Neural cell (in vitro differentiated cells): Measurements from ENCODE around the gene ENOX1. TPM values are rescaled to one million over a fixed set of nuclear protein-coding genes. Genes with fewer than 3 reads are reported as not detected.

Source experiments
- H2AFZ ChIP-seq: fragments of 200-600, 300-800 bp; sonication (generic), shearing (Covaris generic); 2 replicates; pipeline ENCODE4 v1.6.0; 2014; ENCODE audit warnings: low read depth, mild to moderate bottlenecking, antibody characterized with exemption, low read length, moderate library complexity
- H3F3A ChIP-seq: fragments of 200-600 bp; shearing (Covaris generic); 2 replicates; pipeline ENCODE4 v1.6.1; 2016; ENCODE audit warnings: mild to moderate bottlenecking, moderate library complexity, mixed read lengths, antibody characterized with exemption, low read length; ENCODE audit not compliant: insufficient read depth, poor library complexity, severe bottlenecking
- H3K27ac ChIP-seq: fragments of 200-600, 300-800 bp; sonication (generic), shearing (Covaris generic); 2 replicates; pipeline ENCODE4 v1.5.1; 2014; ENCODE audit warnings: mild to moderate bottlenecking, low read length, moderate library complexity
- H3K27me3 ChIP-seq: fragments of 300-800, 200-600 bp; sonication (generic), shearing (Covaris generic); 2 replicates; pipeline ENCODE4 v1.6.0; 2014; ENCODE audit warnings: mild to moderate bottlenecking, low read depth, low read length, moderate library complexity; ENCODE audit not compliant: insufficient read depth
- H3K36me3 ChIP-seq: fragments of 300-800, 200-600 bp; sonication (generic), shearing (Covaris generic); 2 replicates; pipeline ENCODE4 v1.5.1; 2014; ENCODE audit warnings: mild to moderate bottlenecking, antibody characterized with exemption, low read length, moderate library complexity; ENCODE audit not compliant: insufficient read depth
- H3K4me2 ChIP-seq: fragments of 300-800, 200-600 bp; sonication (generic), shearing (Covaris generic); 2 replicates; pipeline ENCODE4 v1.6.0; 2014; ENCODE audit warnings: mild to moderate bottlenecking, low read length
- H3K4me3 ChIP-seq: fragments of 300-800, 200-600 bp; sonication (generic), shearing (Covaris generic); 2 replicates; pipeline ENCODE4 v1.5.1; 2014; ENCODE audit warnings: mild to moderate bottlenecking, low read length, moderate library complexity
- H3K79me2 ChIP-seq: fragments of 200-600 bp; shearing (Covaris generic); replicated peaks from 2 replicates; pipeline ENCODE4 v1.6.0; 2014; ENCODE audit warnings: mild to moderate bottlenecking, low read length, moderate library complexity; ENCODE audit not compliant: insufficient read depth
- H3K9ac ChIP-seq: fragments of 300-800, 200-600 bp; sonication (generic), shearing (Covaris generic); 2 replicates; pipeline ENCODE4 v1.6.1; 2016; ENCODE audit warnings: mild to moderate bottlenecking, low read length, mixed read lengths
- H3K9me2 ChIP-seq: fragments of 200-600 bp; shearing (Covaris generic); 2 replicates; pipeline ENCODE4 v1.6.1; 2016; ENCODE audit warnings: mild to moderate bottlenecking, low read length, mixed read lengths; ENCODE audit not compliant: insufficient read depth
- H3K9me3 ChIP-seq: fragments of 200-600, 300-800 bp; sonication (generic), shearing (Covaris generic); 2 replicates; pipeline ENCODE4 v1.6.1; 2016; ENCODE audit warnings: mild to moderate bottlenecking, mixed run types, low read length, moderate library complexity, mixed read lengths
- H4K20me1 ChIP-seq: fragments of 200-600 bp; shearing (Covaris generic); 2 replicates; pipeline ENCODE4 v1.6.1; 2016; ENCODE audit warnings: mild to moderate bottlenecking, mixed run types; ENCODE audit not compliant: insufficient read depth
- MXI1 ChIP-seq: fragments of 450-650 bp; conservative IDR thresholded peaks from 2 replicates; pipeline ENCODE4 v1.6.1; 2014; ENCODE audit warnings: antibody characterized with exemption, mild to moderate bottlenecking; ENCODE audit not compliant: poor library complexity, severe bottlenecking
- POLR2AphosphoS5 ChIP-seq: IDR thresholded peaks from 2 replicates; pipeline ENCODE4 v1.6.1; 2012
- RAD21 ChIP-seq: fragments of 450-650 bp; conservative IDR thresholded peaks from 2 replicates; pipeline ENCODE4 v1.6.1; 2014; ENCODE audit warnings: antibody characterized with exemption, mild to moderate bottlenecking, moderate library complexity
- SMC3 ChIP-seq: fragments of 450-650 bp; conservative IDR thresholded peaks from 2 replicates; pipeline ENCODE4 v1.6.1; 2014; ENCODE audit warnings: antibody characterized with exemption, mild to moderate bottlenecking, moderate library complexity; ENCODE audit not compliant: poor library complexity
- polyA plus RNA-seq: library from polyadenylated mRNA; depleted of rRNA; stranded (reverse); fragments of >200 nt; gene quantifications from 2 replicates; pipeline ENCODE4 v1.2.3, GENCODE V29; 2014
- TF ChIP-seq, protein P1 (sequence below): fragments of 450-650 bp; IDR thresholded peaks from 2 replicates; pipeline ENCODE4 v1.5.1; 2014; ENCODE audit warnings: antibody characterized with exemption, mild to moderate bottlenecking, moderate library complexity; ENCODE audit not compliant: poor library complexity, severe bottlenecking
- TF ChIP-seq, protein P2 (sequence below): IDR thresholded peaks from 2 replicates; pipeline ENCODE4 v1.6.1; 2012; ENCODE audit warnings: borderline replicate concordance

The ENOX1 gene
- polyA plus RNA-seq, 1 donor from 2014 or later: 42.6 TPM

DNA sequence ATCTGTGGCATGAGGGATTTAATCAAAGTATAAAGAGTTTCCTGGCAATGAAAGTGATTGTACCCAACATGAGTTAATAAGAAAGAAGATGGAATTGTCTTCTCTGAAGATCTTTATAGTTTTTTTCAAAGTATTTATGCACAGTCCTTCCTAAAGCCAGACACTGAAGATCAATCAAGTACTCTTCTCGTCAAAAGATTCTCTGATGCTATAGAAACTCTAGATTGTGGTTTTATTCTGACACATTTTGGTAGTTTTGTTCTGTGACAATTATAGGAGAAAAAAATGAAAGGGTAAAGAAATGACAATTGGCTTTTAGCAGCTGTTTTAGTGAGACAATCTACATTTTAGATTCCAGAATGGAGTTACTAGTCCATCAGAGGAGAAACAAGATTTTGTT is 10.4 kb upstream of the ENOX1 start:
- no peaks in the 10 kb centered on the region for H3K9me3 ChIP-seq
- H3K4me3 ChIP-seq: no peak overlapping the region
- no peaks in the 10 kb centered on the region for H3K9me2 ChIP-seq
- H3K79me2 ChIP-seq: no peaks in the 10 kb centered on the region
- H3K27ac ChIP-seq: no peak overlapping the region
- TF ChIP-seq RAD21 (no peak), POLR2AphosphoS5 (no peak)
- TF ChIP-seq, protein P1, sequence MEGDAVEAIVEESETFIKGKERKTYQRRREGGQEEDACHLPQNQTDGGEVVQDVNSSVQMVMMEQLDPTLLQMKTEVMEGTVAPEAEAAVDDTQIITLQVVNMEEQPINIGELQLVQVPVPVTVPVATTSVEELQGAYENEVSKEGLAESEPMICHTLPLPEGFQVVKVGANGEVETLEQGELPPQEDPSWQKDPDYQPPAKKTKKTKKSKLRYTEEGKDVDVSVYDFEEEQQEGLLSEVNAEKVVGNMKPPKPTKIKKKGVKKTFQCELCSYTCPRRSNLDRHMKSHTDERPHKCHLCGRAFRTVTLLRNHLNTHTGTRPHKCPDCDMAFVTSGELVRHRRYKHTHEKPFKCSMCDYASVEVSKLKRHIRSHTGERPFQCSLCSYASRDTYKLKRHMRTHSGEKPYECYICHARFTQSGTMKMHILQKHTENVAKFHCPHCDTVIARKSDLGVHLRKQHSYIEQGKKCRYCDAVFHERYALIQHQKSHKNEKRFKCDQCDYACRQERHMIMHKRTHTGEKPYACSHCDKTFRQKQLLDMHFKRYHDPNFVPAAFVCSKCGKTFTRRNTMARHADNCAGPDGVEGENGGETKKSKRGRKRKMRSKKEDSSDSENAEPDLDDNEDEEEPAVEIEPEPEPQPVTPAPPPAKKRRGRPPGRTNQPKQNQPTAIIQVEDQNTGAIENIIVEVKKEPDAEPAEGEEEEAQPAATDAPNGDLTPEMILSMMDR: no peak
- no peaks in the 10 kb centered on the region for H4K20me1 ChIP-seq
- H3K4me2 ChIP-seq: no peak overlapping the region
- H2AFZ ChIP-seq: no peak overlapping the region
- no peaks in the 10 kb centered on the region for H3F3A ChIP-seq
- no peak overlapping the region for H3K9ac ChIP-seq
- no peaks in the 10 kb centered on the region for H3K36me3 ChIP-seq
- no peaks in the 10 kb centered on the region for H3K27me3 ChIP-seq

DNA sequence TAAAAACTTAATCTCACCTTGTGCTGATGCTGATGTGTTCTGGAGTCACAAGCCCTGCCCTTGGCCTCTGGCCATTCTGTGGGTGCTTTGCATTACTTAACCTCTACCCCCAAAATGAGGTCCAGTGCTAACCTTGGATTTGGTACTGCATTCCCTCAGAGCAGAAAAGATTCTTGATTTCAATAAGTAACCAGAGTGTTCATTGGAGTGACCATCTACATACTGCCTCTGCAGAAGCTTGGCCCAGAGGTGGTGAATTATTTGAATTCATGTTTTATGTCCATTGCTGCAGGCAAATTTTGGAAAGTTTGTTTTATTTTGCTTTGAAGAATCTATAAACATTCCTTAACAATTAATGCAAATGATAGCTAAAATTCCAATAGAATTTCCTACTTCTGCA is 7.6 kb upstream of the ENOX1 start:
- Histone ChIP-seq H3K27ac (no peak overlapping the region), H3K9me3 (no peaks in the 10 kb centered on the region), H3K36me3 (no peaks in the 10 kb centered on the region), H3F3A (no peaks in the 10 kb centered on the region), H3K27me3 (no peaks in the 10 kb centered on the region), H3K4me3 (no peak overlapping the region), H3K9ac (no peak overlapping the region), H3K9me2 (no peaks in the 10 kb centered on the region), H2AFZ (no peak overlapping the region), H3K4me2 (no peak overlapping the region), H4K20me1 (no peaks in the 10 kb centered on the region), H3K79me2 (no peaks in the 10 kb centered on the region)
- TF ChIP-seq, protein P1: no peak
- TF ChIP-seq, protein P2, sequence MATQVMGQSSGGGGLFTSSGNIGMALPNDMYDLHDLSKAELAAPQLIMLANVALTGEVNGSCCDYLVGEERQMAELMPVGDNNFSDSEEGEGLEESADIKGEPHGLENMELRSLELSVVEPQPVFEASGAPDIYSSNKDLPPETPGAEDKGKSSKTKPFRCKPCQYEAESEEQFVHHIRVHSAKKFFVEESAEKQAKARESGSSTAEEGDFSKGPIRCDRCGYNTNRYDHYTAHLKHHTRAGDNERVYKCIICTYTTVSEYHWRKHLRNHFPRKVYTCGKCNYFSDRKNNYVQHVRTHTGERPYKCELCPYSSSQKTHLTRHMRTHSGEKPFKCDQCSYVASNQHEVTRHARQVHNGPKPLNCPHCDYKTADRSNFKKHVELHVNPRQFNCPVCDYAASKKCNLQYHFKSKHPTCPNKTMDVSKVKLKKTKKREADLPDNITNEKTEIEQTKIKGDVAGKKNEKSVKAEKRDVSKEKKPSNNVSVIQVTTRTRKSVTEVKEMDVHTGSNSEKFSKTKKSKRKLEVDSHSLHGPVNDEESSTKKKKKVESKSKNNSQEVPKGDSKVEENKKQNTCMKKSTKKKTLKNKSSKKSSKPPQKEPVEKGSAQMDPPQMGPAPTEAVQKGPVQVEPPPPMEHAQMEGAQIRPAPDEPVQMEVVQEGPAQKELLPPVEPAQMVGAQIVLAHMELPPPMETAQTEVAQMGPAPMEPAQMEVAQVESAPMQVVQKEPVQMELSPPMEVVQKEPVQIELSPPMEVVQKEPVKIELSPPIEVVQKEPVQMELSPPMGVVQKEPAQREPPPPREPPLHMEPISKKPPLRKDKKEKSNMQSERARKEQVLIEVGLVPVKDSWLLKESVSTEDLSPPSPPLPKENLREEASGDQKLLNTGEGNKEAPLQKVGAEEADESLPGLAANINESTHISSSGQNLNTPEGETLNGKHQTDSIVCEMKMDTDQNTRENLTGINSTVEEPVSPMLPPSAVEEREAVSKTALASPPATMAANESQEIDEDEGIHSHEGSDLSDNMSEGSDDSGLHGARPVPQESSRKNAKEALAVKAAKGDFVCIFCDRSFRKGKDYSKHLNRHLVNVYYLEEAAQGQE: no peak
- TF ChIP-seq MXI1 (no peak), POLR2AphosphoS5 (no peak), SMC3 (no peak)
